ENCODE data around the gene C6orf120. TPM values are rescaled to one million over a fixed set of nuclear protein-coding genes. Genes with fewer than 3 reads are reported as not detected.

C6orf120 gene
- total and polyA plus RNA-seq, 2 of the 13 experiments (the other 11 are each of a cell fraction or from before 2014, with no cell fraction given), result 21.7 to 29.9 TPM

GRCh38 chr6:169724494-169725124 lies 22.7 kb downstream of the C6orf120 start, which contains the start of gene PHF10 (continued):
- TF ChIP-seq ATF2 (CRISPR knock-in tag; IDR thresholded peaks at IDR 0.05) (no peak), NR0B2 (CRISPR knock-in tag; IDR thresholded peaks at IDR 0.05) (peak; percentile 97), AHR (CRISPR knock-in tag; IDR thresholded peaks at IDR 0.05) (no peak; the same call in 1 of the 2 replicates), AHDC1 (CRISPR knock-in tag; IDR thresholded peaks at IDR 0.05; ENCODE audit: borderline replicate concordance) (no peak; the same call in 1 of the 2 replicates), ZNF10 (CRISPR knock-in tag; IDR thresholded peaks at IDR 0.05; ENCODE audit: borderline replicate concordance, low read depth) (no peak), ONECUT2 (CRISPR knock-in tag; IDR thresholded peaks at IDR 0.05) (no peak), IKZF4 (CRISPR knock-in tag; IDR thresholded peaks at IDR 0.05; ENCODE audit: borderline replicate concordance, low read depth, not compliant biosample characterization) (peak; percentile 55), TAF15 (IDR thresholded peaks at IDR 0.05; ENCODE audit: low read depth, low read length, poor library complexity, severe bottlenecking) (peak; percentile 37), HOXA5 (CRISPR knock-in tag; IDR thresholded peaks at IDR 0.05) (peak; percentile 51; the same call in 1 of the 2 replicates), FOXJ3 (CRISPR knock-in tag; IDR thresholded peaks at IDR 0.05; ENCODE audit: borderline replicate concordance) (no peak), ZNF850 (CRISPR knock-in tag; conservative IDR thresholded peaks at IDR 0.05) (0 out of 2 replicates have a peak, but pooled peaks have one; percentile 71), HOXA9 (CRISPR knock-in tag; IDR thresholded peaks at IDR 0.05; ENCODE audit: borderline replicate concordance) (peak; percentile 98), TRIM22 (IDR thresholded peaks at IDR 0.05) (no peak), ZMYM2 (CRISPR knock-in tag; IDR thresholded peaks at IDR 0.05) (peak; percentile 74), SCMH1 (CRISPR knock-in tag; IDR thresholded peaks at IDR 0.05; ENCODE audit: borderline replicate concordance) (no peak), ZNF580 (CRISPR knock-in tag; IDR thresholded peaks at IDR 0.05; ENCODE audit: borderline replicate concordance, low read depth) (peak; percentile 26; the same call in 1 of the 2 replicates), POLR2AphosphoS2 (IDR thresholded peaks at IDR 0.05; ENCODE audit: low read depth, low read length) (no peak), ZNF256 (CRISPR knock-in tag; conservative IDR thresholded peaks at IDR 0.05) (0 out of 2 replicates have a peak, but pooled peaks have one; percentile 73), ZNF34 (CRISPR knock-in tag; IDR thresholded peaks at IDR 0.05; ENCODE audit: borderline replicate concordance) (0 out of 2 replicates have a peak, but pooled peaks have one; percentile 58)
